Measurements from ENCODE around the gene CARD9.

CARD9 gene

GRCh38 chr9:136327304-136327974 lies 46.0 kb downstream of the CARD9 start, which contains the start of gene GPSM1:
TSS of gene GPSM1 (plus strand) at chr9:136327539. CDS start at chr9:136327696, 157 bp downstream.
- ChIA-PET POLR2A (interaction anchor here (0.8 to 1.0 kb wide), 2 partner anchors 9 to 10 kb away, joined by 3 to 4 read pairs; no protein-coding TSS in a partner anchor), CTCF (interaction anchor here (1.1 kb wide), 1 partner anchor 12 kb away, joined by 4 read pairs; no protein-coding TSS in a partner anchor)
- TF ChIP-seq FOXM1 (IDR thresholded peaks at IDR 0.05; ENCODE audit: borderline replicate concordance) (peak; percentile 32; the same call in 1 of the 2 replicates), NFRKB (IDR thresholded peaks at IDR 0.05) (no peak)
- DNase-seq (ENCODE audit: extremely low spot score): peak; percentile 63

DNA sequence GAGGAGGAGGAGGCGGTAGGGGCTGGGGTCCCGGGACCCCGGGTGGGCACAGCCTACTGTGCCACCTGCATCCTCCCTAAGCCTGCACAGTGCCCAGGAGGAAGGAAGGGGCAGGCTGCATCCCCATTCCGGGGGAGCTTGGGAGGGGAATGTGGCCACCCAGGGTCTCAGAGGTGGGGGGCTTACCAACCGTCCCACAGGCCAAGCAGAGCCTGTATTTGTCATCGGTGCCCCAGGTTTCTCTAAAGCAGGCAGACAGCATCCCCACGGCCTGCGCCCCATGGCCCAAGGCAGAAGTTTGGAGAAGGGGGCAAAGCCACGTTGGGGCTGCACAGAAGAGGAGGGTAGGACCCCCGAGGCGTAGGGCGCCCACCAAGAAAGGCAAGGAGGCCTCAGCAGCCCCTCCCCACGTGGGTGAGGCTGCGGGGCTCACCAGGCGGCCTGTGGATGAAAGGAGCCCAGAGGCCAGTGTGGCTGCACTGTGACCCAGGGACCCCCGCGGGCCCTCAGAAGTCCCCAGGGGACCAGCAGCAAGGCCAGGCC lies 46.6 kb downstream of the CARD9 start:
- POLR2A ChIA-PET: interaction anchor here (0.8 to 1.0 kb wide), 2 partner anchors 9 to 10 kb away, joined by 3 to 4 read pairs; no protein-coding TSS in a partner anchor
- no peak for DNase-seq (ENCODE audit: extremely low spot score)
- TF ChIP-seq ELF4 (IDR thresholded peaks at IDR 0.05): no peak
- TF ChIP-seq HDGF (IDR thresholded peaks at IDR 0.05; ENCODE audit: borderline replicate concordance): 0 out of 2 replicates have a peak, but pooled peaks have one; percentile 18
- TF ChIP-seq PKNOX1 (IDR thresholded peaks at IDR 0.05): no peak
- CTCF ChIA-PET: interaction anchor here (1.1 kb wide), 1 partner anchor 13 kb away, joined by 4 read pairs; no protein-coding TSS in a partner anchor

GRCh38 chr9:136326061-136326760 lies 47.3 kb downstream of the CARD9 start:
- POLR2A ChIA-PET: interaction anchor here (1.0 to 1.4 kb wide), 2 partner anchors 37 to 59 kb away, joined by 4 to 5 read pairs; no protein-coding TSS in a partner anchor
- CTCF ChIA-PET: interaction anchor here (2.1 kb wide), 1 partner anchor 13 kb away, joined by 6 read pairs; no protein-coding TSS in a partner anchor
- no peak for TF ChIP-seq ELF4 (IDR thresholded peaks at IDR 0.05)
- no peak for DNase-seq (ENCODE audit: extremely low spot score)

DNA sequence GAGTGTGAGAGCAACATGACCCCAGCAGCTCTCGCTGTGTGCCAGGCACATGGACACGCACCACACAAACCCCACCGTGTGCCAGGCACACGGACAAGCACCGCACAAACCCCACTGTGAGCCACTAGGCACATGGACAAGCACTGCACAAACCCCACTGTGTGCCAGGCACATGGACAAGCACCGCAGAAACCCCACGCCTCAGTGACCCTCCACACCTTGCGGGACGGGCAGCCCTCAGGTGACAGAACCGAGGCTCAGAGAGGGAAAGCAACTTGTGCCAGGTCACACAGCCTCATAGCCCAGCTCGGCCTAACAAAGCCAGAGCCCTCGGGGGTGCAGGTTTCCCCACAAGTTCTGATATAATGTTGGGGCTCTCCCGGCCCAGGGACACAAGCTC lies 48.1 kb downstream of the CARD9 start:
- POLR2A ChIA-PET: interaction anchor here (1.0 to 1.4 kb wide), 2 partner anchors 38 to 58 kb away, joined by 4 to 5 read pairs; no protein-coding TSS in a partner anchor
- no peak for DNase-seq (ENCODE audit: extremely low spot score)
- CTCF ChIA-PET: interaction anchor here (2.1 kb wide), 1 partner anchor 13 kb away, joined by 6 read pairs; no protein-coding TSS in a partner anchor
- TF ChIP-seq CTBP1 (IDR thresholded peaks at IDR 0.05; ENCODE audit: borderline replicate concordance) (no peak), NFRKB (IDR thresholded peaks at IDR 0.05) (no peak), FOXM1 (IDR thresholded peaks at IDR 0.05; ENCODE audit: borderline replicate concordance) (no peak), L3MBTL2 (conservative IDR thresholded peaks at IDR 0.05) (no peak), FOXK2 (IDR thresholded peaks at IDR 0.05) (no peak), LEF1 (IDR thresholded peaks at IDR 0.05; ENCODE audit: borderline replicate concordance) (no peak), TARDBP (IDR thresholded peaks at IDR 0.05) (no peak), ELF4 (IDR thresholded peaks at IDR 0.05) (no peak), SUZ12 (IDR thresholded peaks at IDR 0.05) (no peak), FOXA1 (IDR thresholded peaks at IDR 0.05) (no peak), BHLHE40 (IDR thresholded peaks at IDR 0.05; ENCODE audit: borderline replicate concordance) (no peak), ARNT (IDR thresholded peaks at IDR 0.05) (no peak), PKNOX1 (IDR thresholded peaks at IDR 0.05) (no peak), HDGF (IDR thresholded peaks at IDR 0.05; ENCODE audit: borderline replicate concordance) (no peak), ZNF384 (IDR thresholded peaks at IDR 0.05) (no peak), SP1 (IDR thresholded peaks at IDR 0.05) (no peak)

DNA sequence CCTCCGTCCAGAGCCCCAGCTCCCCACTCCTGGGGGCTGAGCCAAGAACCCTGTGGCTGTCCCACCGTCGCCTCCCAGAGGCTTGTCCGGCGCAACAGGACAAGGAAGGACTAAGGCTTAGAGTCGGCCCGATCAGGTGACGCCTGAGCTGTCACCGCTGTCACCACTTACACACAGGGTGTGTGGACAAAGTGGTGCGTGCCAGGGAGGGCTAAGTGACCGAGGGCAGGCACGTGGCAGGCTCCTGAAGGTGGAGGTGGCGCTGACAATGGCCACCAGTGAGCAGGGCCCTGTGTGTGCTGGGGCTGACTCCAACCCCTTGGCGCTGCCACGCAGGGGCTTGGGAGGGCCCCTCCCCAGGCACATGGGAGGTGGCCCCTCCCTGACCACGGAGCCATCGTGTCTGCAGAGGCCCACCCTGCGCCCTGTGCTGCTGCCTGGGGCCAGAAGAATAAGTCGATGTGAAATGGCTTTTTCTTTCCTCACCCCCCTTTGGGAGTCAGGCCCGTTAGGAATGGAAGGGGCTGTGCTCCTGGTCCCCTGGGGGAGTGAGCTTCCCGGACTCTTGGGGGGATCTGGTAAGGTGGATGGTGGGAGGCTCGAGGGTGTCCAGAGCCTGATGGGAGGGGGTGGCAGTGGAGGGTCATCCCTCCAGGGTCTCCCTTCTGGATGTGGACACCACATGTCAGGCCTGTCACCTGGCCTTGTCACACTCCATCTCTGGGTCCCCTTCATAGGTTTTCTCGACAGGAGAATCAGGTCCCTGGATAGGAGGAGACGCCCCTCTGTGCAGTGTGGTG lies 48.8 kb downstream of the CARD9 start:
- TF ChIP-seq LEF1 (IDR thresholded peaks at IDR 0.05; ENCODE audit: borderline replicate concordance) (no peak), FOXM1 (IDR thresholded peaks at IDR 0.05; ENCODE audit: borderline replicate concordance) (no peak), PKNOX1 (IDR thresholded peaks at IDR 0.05) (no peak), BHLHE40 (IDR thresholded peaks at IDR 0.05; ENCODE audit: borderline replicate concordance) (no peak)
- DNase-seq (ENCODE audit: extremely low spot score): peak; percentile 46
- ChIA-PET CTCF (interaction anchor here (0.8 to 2.1 kb wide), 2 partner anchors 12 to 127 kb away, joined by 3 to 6 read pairs; no protein-coding TSS in a partner anchor), POLR2A (no interaction called here)

DNA sequence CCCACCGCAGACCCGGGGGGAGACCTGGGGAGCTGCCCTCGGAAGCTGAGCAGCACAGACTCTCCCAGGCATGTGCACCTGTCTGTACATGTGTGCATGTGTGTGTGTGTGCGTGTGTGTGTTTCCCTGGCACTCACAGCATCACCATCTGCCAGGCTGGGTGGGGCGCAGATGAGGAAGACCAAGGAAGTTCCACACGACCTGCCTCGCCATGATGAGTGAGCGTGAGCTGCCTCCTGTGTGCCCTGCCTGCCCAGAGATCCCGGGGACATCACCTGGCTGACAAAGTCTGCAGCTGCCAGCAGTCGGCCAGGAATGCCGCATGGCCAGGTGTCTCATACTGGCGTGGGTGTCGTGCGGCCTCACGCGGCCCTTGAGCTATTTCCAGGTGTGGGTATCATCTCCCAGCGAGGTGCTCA lies 50.1 kb downstream of the CARD9 start:
- ChIA-PET CTCF (no interaction called here), POLR2A (interaction anchor here (1.1 kb wide), 1 partner anchor 40 kb away, joined by 3 read pairs; no protein-coding TSS in a partner anchor)

More for the DNA sequence above, 50.1 kb downstream of the CARD9 start:
- TF ChIP-seq FOXA1 (IDR thresholded peaks at IDR 0.05) (no peak), FOXK2 (IDR thresholded peaks at IDR 0.05) (no peak), NFRKB (IDR thresholded peaks at IDR 0.05) (no peak), L3MBTL2 (conservative IDR thresholded peaks at IDR 0.05) (no peak)
- DNase-seq (ENCODE audit: extremely low spot score): no peak

Measured in HEK293T (cell line).